Sigmoid colon (tissue), 4 donors: Measurements from ENCODE around the gene LDB2.

Source experiments
- EP300 ChIP-seq, 4 donors: sonication (generic); formaldehyde crosslinking; IDR thresholded peaks; one replicate each; pipeline ENCODE4 v1.6.1; 2017; ENCODE audit warnings: antibody characterized with exemption in 4 of 4
- POLR2A ChIP-seq, 2 donors: fragments of 450-650 bp; IDR thresholded peaks; one replicate each; pipeline ENCODE4 v1.6.1; 2016; ENCODE audit warnings: antibody characterized with exemption in 2 of 2, mild to moderate bottlenecking in 2 of 2, moderate library complexity in 2 of 2
- POLR2AphosphoS5 ChIP-seq, 4 donors: sonication (generic); formaldehyde crosslinking; IDR thresholded peaks; one replicate each; pipeline ENCODE4 v1.6.1; 2017; ENCODE audit warnings: antibody characterized with exemption in 4 of 4
- TF ChIP-seq, protein P1 (sequence below), 4 experiments: fragments of 450-650 bp in 3 of 4; fragments of 200-600 bp in 1 of 4; IDR thresholded peaks; one replicate each; pipeline ENCODE4 v1.5.1; 2016 to 2019; ENCODE audit warnings: antibody characterized with exemption in 4 of 4, mild to moderate bottlenecking in 3 of 4, moderate library complexity in 2 of 4

DNA sequence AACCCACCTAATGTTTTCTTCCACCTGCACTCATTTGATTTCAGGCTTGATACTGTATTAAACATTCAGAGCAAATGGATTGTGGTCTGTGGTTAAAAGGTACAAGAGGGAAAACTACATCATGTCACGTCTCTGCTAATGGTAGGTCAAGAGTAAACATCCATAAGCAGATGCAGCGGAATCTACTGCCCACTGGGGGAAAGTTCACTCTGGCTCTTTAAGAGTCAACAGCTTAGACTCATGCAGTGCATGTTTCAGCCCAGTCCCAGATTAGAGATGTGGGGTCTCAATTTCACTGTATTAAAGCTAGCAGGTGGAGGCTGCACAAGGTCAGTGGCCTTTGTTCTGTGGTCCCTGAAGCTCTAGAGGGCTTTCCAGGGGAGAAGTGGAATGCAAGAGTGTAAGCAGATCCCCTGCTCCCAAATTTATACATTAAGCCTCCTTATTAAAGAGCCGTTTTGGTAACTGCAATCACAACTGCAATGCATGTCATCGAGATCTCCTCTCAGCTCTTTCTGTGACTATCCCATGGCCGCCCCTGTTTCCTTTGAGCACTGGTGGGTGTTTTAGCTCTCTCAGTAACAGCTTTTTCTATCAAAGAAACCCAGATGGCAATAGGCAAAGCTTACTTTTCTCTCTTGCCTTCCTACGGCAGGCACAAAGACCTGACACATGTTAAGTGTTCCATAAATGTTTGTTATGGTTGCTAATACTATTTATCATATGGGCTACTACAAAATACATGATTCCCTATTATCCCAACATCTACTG lies 53.4 kb downstream of the LDB2 start:
- TF ChIP-seq, protein P1, sequence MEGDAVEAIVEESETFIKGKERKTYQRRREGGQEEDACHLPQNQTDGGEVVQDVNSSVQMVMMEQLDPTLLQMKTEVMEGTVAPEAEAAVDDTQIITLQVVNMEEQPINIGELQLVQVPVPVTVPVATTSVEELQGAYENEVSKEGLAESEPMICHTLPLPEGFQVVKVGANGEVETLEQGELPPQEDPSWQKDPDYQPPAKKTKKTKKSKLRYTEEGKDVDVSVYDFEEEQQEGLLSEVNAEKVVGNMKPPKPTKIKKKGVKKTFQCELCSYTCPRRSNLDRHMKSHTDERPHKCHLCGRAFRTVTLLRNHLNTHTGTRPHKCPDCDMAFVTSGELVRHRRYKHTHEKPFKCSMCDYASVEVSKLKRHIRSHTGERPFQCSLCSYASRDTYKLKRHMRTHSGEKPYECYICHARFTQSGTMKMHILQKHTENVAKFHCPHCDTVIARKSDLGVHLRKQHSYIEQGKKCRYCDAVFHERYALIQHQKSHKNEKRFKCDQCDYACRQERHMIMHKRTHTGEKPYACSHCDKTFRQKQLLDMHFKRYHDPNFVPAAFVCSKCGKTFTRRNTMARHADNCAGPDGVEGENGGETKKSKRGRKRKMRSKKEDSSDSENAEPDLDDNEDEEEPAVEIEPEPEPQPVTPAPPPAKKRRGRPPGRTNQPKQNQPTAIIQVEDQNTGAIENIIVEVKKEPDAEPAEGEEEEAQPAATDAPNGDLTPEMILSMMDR (IDR thresholded peaks at IDR 0.05): no peak
- no peak for TF ChIP-seq EP300 (IDR thresholded peaks at IDR 0.05)
- TF ChIP-seq POLR2A (IDR thresholded peaks at IDR 0.05): no peak
- no peak for TF ChIP-seq POLR2AphosphoS5 (IDR thresholded peaks at IDR 0.05)
